Activated naive CD8-positive, alpha-beta T cell treated with anti-CD3 and anti-CD28 coated beads, Interleukin-2, amount 50 U/mL, for 24 hours (primary cell): Measurements from ENCODE around the gene DERL2.
A peak's percentile ranks its signal among the peaks of the same experiment; 100 is the strongest.

Source experiments
- ATAC-seq: fragments of 150-1000 bp; cut with Tn5 transposase; one replicate; pipeline ENCODE4 v1.10.0; 2021
- DNase-seq: peaks from one replicate; pipeline ENCODE4 v3.0.0; 2021
- H3K27ac Mint-ChIP-seq: one replicate; pipeline ENCODE4 v1.8.0; 2021; ENCODE audit warnings: mild to moderate bottlenecking, mixed read lengths
- H3K27me3 Mint-ChIP-seq: one replicate; pipeline ENCODE4 v1.8.0; 2021; ENCODE audit warnings: mixed read lengths
- H3K36me3 Mint-ChIP-seq: one replicate; pipeline ENCODE4 v1.8.0; 2021; ENCODE audit warnings: low read depth, mixed read lengths
- H3K4me1 Mint-ChIP-seq: one replicate; pipeline ENCODE4 v1.8.0; 2021; ENCODE audit warnings: mixed read lengths
- H3K4me3 Mint-ChIP-seq: one replicate; pipeline ENCODE4 v1.8.0; 2021; ENCODE audit warnings: mild to moderate bottlenecking, moderate library complexity, mixed read lengths
- H3K9me3 Mint-ChIP-seq: one replicate; pipeline ENCODE4 v1.8.0; 2021; ENCODE audit warnings: mixed read lengths

Gene DERL2

DNA sequence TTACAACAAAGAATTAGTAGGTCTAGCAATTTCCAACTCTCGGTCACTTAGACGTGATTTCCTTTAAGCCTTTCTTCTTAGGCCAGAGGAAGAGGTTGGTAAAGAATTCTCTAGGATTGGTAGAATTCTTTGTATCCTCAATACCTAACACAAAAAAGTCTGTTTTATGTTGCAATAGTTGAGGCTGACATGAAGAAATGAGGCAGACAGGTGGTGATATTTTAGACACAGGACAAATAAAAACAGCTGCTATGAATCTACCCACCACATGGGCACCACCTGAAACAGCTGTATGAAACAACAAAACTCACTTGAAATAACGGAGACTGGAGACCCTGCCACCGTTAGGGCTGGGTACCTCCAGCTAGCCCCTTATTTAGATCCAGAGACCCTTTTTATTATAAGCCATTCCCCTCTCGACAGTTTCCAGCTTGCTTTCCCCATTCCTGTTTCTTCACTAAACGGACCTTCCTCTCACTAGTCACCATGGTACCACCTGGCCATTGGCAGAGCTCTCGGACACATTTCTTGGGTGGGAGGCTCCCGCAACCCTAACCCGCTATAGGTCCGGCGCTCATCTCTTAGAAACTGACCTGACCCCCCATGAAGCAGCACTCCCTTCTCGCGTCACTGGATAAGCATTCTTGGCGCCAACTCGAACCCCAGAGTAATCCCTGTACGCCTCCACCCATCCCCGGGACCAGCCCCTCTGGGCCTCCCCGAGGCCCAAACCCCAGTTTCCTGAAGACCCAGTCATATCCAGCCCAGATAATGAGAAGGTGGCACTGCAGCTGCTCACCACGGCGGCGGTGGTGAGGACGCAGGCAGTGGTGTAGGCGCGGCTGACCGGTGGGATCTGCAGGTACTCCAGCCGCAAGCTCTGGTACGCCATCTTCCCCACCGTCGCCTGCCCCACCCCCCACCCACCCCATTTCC lies at the start of gene DERL2:
Gene DERL2 (minus strand): TSS at position 909 of the 936 bp plus-strand sequence. CDS start 17 bp downstream, at position 892.
- peaks cover 58% of the 10 kb centered on the region for H3K4me1 Mint-ChIP-seq

DNA sequence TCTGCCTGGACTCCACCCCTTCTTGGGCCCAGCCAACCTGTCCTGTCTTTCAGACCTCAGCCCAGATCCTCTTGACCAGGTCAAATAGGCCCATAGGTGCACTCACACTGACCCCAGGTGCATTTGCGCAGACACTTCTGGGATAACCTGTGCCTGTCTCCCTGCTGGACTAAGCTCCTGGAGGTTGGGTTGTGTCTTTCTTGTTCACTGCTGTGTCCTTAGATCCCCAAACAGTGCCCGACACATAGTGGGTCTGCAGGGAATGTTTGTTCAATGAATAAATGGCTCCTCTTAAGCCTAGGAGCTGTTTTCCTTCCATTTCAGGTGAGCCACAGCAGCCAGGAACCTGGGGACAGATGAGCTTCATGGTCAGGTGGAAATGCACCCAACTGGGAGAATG lies 49.5 kb upstream of the DERL2 start:
- Mint-ChIP-seq H3K9me3 (no peaks in the 10 kb centered on the region), H3K36me3 (peaks cover 27% of the 10 kb centered on the region), H3K4me3 (no peak overlapping the region), H3K4me1 (no peaks in the 10 kb centered on the region), H3K27ac (no peak overlapping the region), H3K27me3 (no peaks in the 10 kb centered on the region)
- DNase-seq (no peak), ATAC-seq (no peak)

More for the DNA sequence above, at the start of gene DERL2:
- Mint-ChIP-seq H3K9me3 (no peaks in the 10 kb centered on the region), H3K36me3 (peaks cover 71% of the 10 kb centered on the region), H3K27me3 (no peaks in the 10 kb centered on the region), H3K27ac (peak within 1 kb of the TSS; percentile 98), H3K4me3 (peak within 1 kb of the TSS; percentile 96)
- DNase-seq (no peak), ATAC-seq (peak; percentile 16)

- no peak for ATAC-seq
- Mint-ChIP-seq H3K27ac (peak overlapping the region; percentile 35), H3K4me1 (no peaks in the 10 kb centered on the region), H3K4me3 (no peak overlapping the region), H3K9me3 (no peaks in the 10 kb centered on the region), H3K27me3 (no peaks in the 10 kb centered on the region), H3K36me3 (peaks cover 27% of the 10 kb centered on the region)
- no peak for DNase-seq
Observed at GRCh38 chr17:5533486-5534315, 47.7 kb upstream of the DERL2 start.

DNA sequence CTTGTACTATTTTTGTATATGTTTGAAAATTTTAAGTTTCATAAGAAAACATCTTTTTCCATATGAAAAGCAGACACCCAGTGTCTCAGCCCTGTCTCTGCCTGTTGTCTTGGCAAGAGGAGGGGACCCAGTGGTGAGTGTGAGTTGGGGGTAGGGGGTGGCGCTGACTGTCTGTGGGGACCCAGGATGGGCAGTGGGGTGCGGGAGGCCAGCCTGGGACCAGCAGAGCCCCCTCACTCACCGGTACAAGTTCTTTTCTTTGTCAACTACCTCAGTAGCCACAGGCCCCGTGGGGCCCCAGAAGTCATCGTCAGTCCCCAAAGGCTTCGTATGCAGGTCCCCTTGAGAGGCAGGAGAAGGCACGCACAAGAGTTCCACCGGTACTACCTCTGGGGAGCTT lies 46.6 kb upstream of the DERL2 start:
- no peak for DNase-seq
- Mint-ChIP-seq H3K9me3 (no peaks in the 10 kb centered on the region), H3K27me3 (no peaks in the 10 kb centered on the region), H3K4me3 (no peak overlapping the region), H3K4me1 (peaks cover under 1% of the 10 kb centered on the region), H3K36me3 (peaks cover 22% of the 10 kb centered on the region), H3K27ac (no peak overlapping the region)
- ATAC-seq = no peak

GRCh38 chr17:5531085-5531418 lies 45.1 kb upstream of the DERL2 start:
- H3K4me1 Mint-ChIP-seq = peaks cover 16% of the 10 kb centered on the region
- ATAC-seq (no peak), DNase-seq (no peak)
- H3K9me3 Mint-ChIP-seq = no peaks in the 10 kb centered on the region
- H3K36me3 Mint-ChIP-seq = peaks cover 20% of the 10 kb centered on the region
- H3K4me3 Mint-ChIP-seq = no peak overlapping the region
- no peak overlapping the region for H3K27ac Mint-ChIP-seq
- no peaks in the 10 kb centered on the region for H3K27me3 Mint-ChIP-seq

DNA sequence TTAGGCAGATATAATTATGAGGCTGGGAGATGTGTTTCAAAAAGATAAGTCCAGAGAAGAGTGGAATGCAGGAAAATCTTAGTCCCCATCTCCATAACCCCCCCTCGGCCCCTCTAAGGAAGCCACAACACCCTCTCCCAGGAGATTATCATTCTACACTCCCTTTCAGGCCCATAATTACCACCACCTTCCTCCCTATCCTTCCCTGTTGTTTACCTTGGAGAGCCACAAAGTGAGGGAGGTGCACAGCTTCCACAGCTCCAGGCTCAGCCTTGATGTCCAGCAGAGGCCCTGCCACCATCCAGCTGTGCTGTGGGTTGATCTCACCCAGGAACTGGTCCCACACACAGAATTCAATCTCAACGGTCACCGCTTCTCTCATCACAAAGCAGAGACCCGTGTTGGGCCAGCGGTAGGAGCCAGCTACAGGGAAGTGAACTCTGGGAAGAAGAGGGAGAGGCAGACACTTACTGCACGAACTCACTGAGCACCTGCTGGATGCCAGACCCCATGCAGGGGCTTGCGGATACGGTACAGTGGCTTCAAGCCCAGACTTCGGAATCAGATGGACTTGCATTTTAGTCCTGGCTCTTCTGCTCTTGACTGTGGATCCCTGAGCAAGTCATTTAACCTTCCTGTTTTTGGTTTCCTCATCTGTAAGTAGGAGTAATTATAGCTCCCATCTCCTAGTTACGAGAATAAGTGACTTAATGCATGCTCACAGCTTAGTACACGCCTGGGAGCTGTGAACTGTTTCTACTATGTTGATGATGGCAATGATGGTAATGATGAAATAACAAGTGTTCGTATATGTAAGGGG lies 44.5 kb upstream of the DERL2 start:
- Mint-ChIP-seq H3K4me1 (peaks cover 19% of the 10 kb centered on the region), H3K4me3 (no peak overlapping the region), H3K36me3 (peaks cover 20% of the 10 kb centered on the region), H3K27ac (no peak overlapping the region), H3K27me3 (no peaks in the 10 kb centered on the region), H3K9me3 (no peaks in the 10 kb centered on the region)
- ATAC-seq (no peak), DNase-seq (no peak)

- Mint-ChIP-seq H3K4me1 (peaks cover 19% of the 10 kb centered on the region), H3K27me3 (no peaks in the 10 kb centered on the region), H3K36me3 (peaks cover 17% of the 10 kb centered on the region), H3K4me3 (no peak overlapping the region), H3K9me3 (no peaks in the 10 kb centered on the region), H3K27ac (peak overlapping the region; percentile 92)
- ATAC-seq (no peak), DNase-seq (no peak)
Observed at GRCh38 chr17:5527601-5528250, 41.7 kb upstream of the DERL2 start.

GRCh38 chr17:5526821-5527598 lies 41.0 kb upstream of the DERL2 start:
- Mint-ChIP-seq H3K27me3 (no peaks in the 10 kb centered on the region), H3K27ac (peak overlapping the region; percentile 92), H3K4me1 (peaks cover 19% of the 10 kb centered on the region), H3K4me3 (peak overlapping the region; percentile 11), H3K9me3 (no peaks in the 10 kb centered on the region), H3K36me3 (peaks cover 14% of the 10 kb centered on the region)
- peak; percentile 77 for DNase-seq
- ATAC-seq = peak; percentile 98

- H3K27ac Mint-ChIP-seq = no peak overlapping the region
- H3K27me3 Mint-ChIP-seq = no peaks in the 10 kb centered on the region
- H3K4me1 Mint-ChIP-seq = peaks cover 19% of the 10 kb centered on the region
- H3K4me3 Mint-ChIP-seq = no peak overlapping the region
- H3K36me3 Mint-ChIP-seq = peaks cover 13% of the 10 kb centered on the region
- ATAC-seq = no peak
- no peaks in the 10 kb centered on the region for H3K9me3 Mint-ChIP-seq
- DNase-seq = no peak
Observed at GRCh38 chr17:5523249-5523648, 37.3 kb upstream of the DERL2 start.

- Mint-ChIP-seq H3K27ac (no peak overlapping the region), H3K9me3 (no peaks in the 10 kb centered on the region), H3K4me1 (peaks cover 17% of the 10 kb centered on the region), H3K4me3 (no peak overlapping the region), H3K36me3 (peaks cover 20% of the 10 kb centered on the region), H3K27me3 (no peaks in the 10 kb centered on the region)
- ATAC-seq (no peak), DNase-seq (no peak)
Observed at GRCh38 chr17:5522476-5522875, 36.5 kb upstream of the DERL2 start.

DNA sequence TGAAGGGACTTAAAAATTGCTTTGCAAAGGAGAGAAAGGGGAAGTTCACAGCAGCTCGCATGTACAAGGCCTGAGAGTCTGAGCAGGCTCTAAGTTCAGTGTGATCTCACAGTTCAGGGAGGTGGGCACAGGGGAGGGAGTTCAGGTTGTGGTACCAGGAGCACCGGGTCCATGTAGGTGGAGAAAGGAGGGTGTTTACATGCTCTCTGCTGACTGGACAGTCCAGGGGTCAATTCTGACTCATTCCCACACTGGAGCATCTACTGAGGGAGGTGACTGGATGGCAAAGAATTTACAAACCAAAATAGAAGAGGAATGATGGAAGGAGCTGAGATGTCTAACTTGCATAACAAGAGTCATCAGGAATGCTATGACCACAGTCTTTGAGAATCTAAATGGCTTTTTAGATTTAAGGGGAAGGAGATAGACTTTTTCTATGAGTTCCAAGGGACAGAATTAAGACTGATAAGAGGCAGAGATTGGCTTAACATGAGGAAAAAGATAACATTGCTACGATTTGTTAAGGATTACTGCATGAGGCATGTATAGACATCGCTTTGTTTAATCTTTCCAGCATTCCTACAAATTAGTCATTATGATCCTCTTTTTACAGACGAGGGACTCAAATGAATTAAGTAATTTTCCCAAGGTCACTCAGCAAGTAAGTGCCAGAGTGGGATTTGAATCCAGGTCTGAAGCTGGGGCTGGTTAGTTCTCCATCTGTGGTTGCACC lies 30.2 kb upstream of the DERL2 start:
- Mint-ChIP-seq H3K27me3 (no peaks in the 10 kb centered on the region), H3K36me3 (peaks cover 37% of the 10 kb centered on the region), H3K4me1 (peaks cover 26% of the 10 kb centered on the region), H3K27ac (no peak overlapping the region), H3K9me3 (no peaks in the 10 kb centered on the region), H3K4me3 (no peak overlapping the region)
- ATAC-seq (no peak), DNase-seq (no peak)

GRCh38 chr17:5514976-5515375 lies 29.0 kb upstream of the DERL2 start:
- no peaks in the 10 kb centered on the region for H3K27me3 Mint-ChIP-seq
- peaks cover 26% of the 10 kb centered on the region for H3K4me1 Mint-ChIP-seq
- no peaks in the 10 kb centered on the region for H3K9me3 Mint-ChIP-seq
- no peak overlapping the region for H3K27ac Mint-ChIP-seq
- peaks cover 41% of the 10 kb centered on the region for H3K36me3 Mint-ChIP-seq
- DNase-seq = no peak
- ATAC-seq = no peak
- H3K4me3 Mint-ChIP-seq = no peak overlapping the region

DNA sequence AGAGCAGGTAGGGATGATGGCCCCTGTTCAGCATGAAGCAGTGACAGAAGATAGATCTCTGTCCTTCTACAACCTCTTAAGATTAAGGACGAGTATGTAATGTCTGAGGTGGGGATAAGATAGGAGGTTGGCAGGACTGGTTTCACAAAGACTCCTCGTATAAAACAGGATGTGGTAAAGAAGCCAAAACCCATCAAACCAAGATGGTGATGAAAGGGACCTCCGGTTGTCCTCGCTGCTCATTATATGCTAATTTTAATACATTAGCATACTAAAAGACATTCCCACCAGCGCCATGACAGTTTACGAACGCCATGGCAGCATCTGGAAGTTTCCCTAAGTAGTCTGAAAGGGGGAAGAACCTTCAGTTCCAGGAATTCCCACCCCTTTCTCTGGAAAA lies 27.6 kb upstream of the DERL2 start:
- H3K36me3 Mint-ChIP-seq = peaks cover 41% of the 10 kb centered on the region
- peaks cover 26% of the 10 kb centered on the region for H3K4me1 Mint-ChIP-seq
- peak; percentile 69 for ATAC-seq
- no peak for DNase-seq
- no peak overlapping the region for H3K4me3 Mint-ChIP-seq
- no peaks in the 10 kb centered on the region for H3K9me3 Mint-ChIP-seq
- peak overlapping the region; percentile 41 for H3K27ac Mint-ChIP-seq
- no peaks in the 10 kb centered on the region for H3K27me3 Mint-ChIP-seq
